ENCODE data around the gene SP140. TPM values are rescaled to one million over a fixed set of nuclear protein-coding genes. Genes with fewer than 3 reads are reported as not detected.
"Not testable (repeated sequence)": the region's sequence is repeated elsewhere in the genome, so short reads cannot be mapped to it uniquely, and the experiment has no call there.

SP140 gene
- total RNA-seq, 2 donors from 2014 or later: not detected

GRCh38 chr2:230286048-230286447 lies 60.5 kb downstream of the SP140 start:
- no peak for TF ChIP-seq CTCF (conservative IDR thresholded peaks at IDR 0.05)
- Mint-ChIP-seq H3K4me1 (no peaks in the 10 kb centered on the region), H3K36me3 (ENCODE audit: low read depth) (no peaks in the 10 kb centered on the region), H3K9me3 (peaks cover 5% of the 10 kb centered on the region), H3K27me3 (ENCODE audit: insufficient read depth) (no peaks in the 10 kb centered on the region), H3K4me3 (no peak overlapping the region), H3K27ac (no peak overlapping the region)
- no peaks in the 10 kb centered on the region for H3K4me1 ChIP-seq (ENCODE audit: control insufficient read depth, insufficient read depth, low read length)
- no peak overlapping the region for H3K4me3 ChIP-seq (ENCODE audit: low read length)
- DNase-seq: no peak
- H3K9me3 ChIP-seq (ENCODE audit: control insufficient read depth, low read length): no peaks in the 10 kb centered on the region
- WGBS, 2 experiments (ENCODE audit: insufficient coverage in 1 of 2, insufficient read length in 1 of 2): 82 to 87% methylated on average over 2 to 3 of the region's 3 CpGs
- no peaks in the 10 kb centered on the region for H3K36me3 ChIP-seq (ENCODE audit: control insufficient read depth, insufficient read depth, low read length)
- no peak overlapping the region for H3K27ac ChIP-seq (ENCODE audit: low read depth, low read length)
- no peaks in the 10 kb centered on the region for H3K27me3 ChIP-seq (ENCODE audit: control insufficient read depth, insufficient read depth, low read length, poor library complexity, severe bottlenecking)
- H3K9ac ChIP-seq (ENCODE audit: extremely low read depth, low read length, poor library complexity, severe bottlenecking): no peak overlapping the region

DNA sequence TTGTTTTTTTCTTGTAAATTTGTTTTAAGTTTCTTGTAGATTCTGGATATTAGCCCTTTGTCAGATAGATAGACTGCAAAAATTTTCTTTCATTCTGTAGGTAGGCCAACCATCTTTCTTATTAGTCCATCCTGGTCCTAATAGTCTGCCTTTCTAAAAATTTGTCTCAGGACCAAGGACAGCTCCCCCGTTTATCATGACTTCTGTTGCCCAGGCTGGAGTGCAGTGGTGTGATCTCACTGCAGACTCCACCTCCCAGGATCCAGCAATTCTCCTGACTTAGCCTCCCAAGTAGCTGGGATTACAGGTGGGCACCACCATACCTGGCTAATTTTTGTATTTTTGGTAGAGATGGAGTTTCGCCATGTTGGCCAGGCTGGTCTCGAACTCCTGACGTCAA lies 63.8 kb downstream of the SP140 start:
- H3K36me3 Mint-ChIP-seq (ENCODE audit: low read depth); H3K27ac ChIP-seq (ENCODE audit: low read depth, low read length); H3K27me3 Mint-ChIP-seq (ENCODE audit: insufficient read depth); H3K36me3 ChIP-seq (ENCODE audit: control insufficient read depth, insufficient read depth, low read length); H3K9me3 ChIP-seq (ENCODE audit: control insufficient read depth, low read length); H3K4me1 Mint-ChIP-seq; H3K9ac ChIP-seq (ENCODE audit: extremely low read depth, low read length, poor library complexity, severe bottlenecking); H3K9me3 Mint-ChIP-seq; H3K27me3 ChIP-seq (ENCODE audit: control insufficient read depth, insufficient read depth, low read length, poor library complexity, severe bottlenecking); H3K27ac Mint-ChIP-seq; H3K4me3 Mint-ChIP-seq; H3K4me1 ChIP-seq (ENCODE audit: control insufficient read depth, insufficient read depth, low read length); H3K4me3 ChIP-seq (ENCODE audit: low read length): not testable (repeated sequence)
- WGBS, 2 experiments (ENCODE audit: insufficient coverage in 1 of 2, insufficient read length in 1 of 2): 82 to 86% methylated on average over 1 to 4 of the region's 4 CpGs
- DNase-seq: peak; percentile 68

DNA sequence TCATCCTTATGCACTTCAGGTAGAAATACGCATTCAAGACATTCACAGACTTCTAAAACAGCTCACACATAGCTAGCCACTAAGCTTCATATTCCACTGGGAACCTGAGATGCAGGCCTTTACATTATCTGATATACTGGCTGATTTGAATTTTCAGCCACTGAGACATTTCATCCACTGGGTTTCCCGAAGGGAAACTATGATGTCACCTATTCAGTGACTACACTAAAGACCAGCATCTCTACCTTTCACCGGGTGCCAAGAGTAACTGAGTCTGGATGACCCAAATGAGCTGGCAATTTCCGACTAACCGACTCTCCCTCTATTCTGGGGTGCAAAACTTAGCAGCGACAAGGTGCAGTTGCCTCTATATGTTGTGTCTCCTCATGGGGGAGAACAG lies 69.7 kb downstream of the SP140 start:
- peaks cover 8% of the 10 kb centered on the region for H3K9me3 Mint-ChIP-seq
- H3K4me1 Mint-ChIP-seq: no peaks in the 10 kb centered on the region
- Histone ChIP-seq H3K36me3 (ENCODE audit: control insufficient read depth, insufficient read depth, low read length) (no peaks in the 10 kb centered on the region), H3K9me3 (ENCODE audit: control insufficient read depth, low read length) (peaks cover 7% of the 10 kb centered on the region), H3K27ac (ENCODE audit: low read depth, low read length) (no peak overlapping the region), H3K4me1 (ENCODE audit: control insufficient read depth, insufficient read depth, low read length) (no peaks in the 10 kb centered on the region), H3K27me3 (ENCODE audit: control insufficient read depth, insufficient read depth, low read length, poor library complexity, severe bottlenecking) (no peaks in the 10 kb centered on the region), H3K4me3 (ENCODE audit: low read length) (no peak overlapping the region), H3K9ac (ENCODE audit: extremely low read depth, low read length, poor library complexity, severe bottlenecking) (no peak overlapping the region)
- no peak overlapping the region for H3K27ac Mint-ChIP-seq
- no peak for TF ChIP-seq CTCF (conservative IDR thresholded peaks at IDR 0.05)
- no peaks in the 10 kb centered on the region for H3K36me3 Mint-ChIP-seq (ENCODE audit: low read depth)
- DNase-seq: no peak
- H3K27me3 Mint-ChIP-seq (ENCODE audit: insufficient read depth): no peaks in the 10 kb centered on the region
- WGBS, 2 experiments (ENCODE audit: insufficient coverage in 1 of 2, insufficient read length in 1 of 2): 92 to 97% methylated on average over 3 to 6 of the region's 6 CpGs
- H3K4me3 Mint-ChIP-seq: no peak overlapping the region

DNA sequence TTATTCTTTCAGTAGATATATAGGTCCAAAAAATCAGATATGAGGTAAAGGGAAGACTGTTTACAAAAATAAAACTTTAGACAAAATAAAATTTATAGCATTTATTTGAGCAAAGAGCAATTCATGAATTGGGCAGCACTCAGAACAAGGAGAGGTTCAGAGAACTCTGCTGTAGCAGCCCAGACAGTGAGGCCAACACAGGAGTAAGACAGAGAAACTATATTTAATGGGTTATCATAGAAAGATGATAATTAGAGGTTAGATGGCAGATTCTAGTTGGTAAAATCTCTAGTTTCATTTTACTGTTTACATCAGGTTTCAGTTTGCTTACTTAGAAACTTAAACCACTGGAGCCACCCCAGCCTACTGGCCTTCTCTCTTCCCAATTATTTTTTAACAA lies 71.4 kb downstream of the SP140 start:
- Mint-ChIP-seq H3K27ac (no peak overlapping the region), H3K4me3 (no peak overlapping the region), H3K4me1 (no peaks in the 10 kb centered on the region), H3K27me3 (ENCODE audit: insufficient read depth) (no peaks in the 10 kb centered on the region), H3K36me3 (ENCODE audit: low read depth) (no peaks in the 10 kb centered on the region), H3K9me3 (peaks cover 11% of the 10 kb centered on the region)
- H3K36me3 ChIP-seq (ENCODE audit: control insufficient read depth, insufficient read depth, low read length): no peaks in the 10 kb centered on the region
- no peak for TF ChIP-seq CTCF (conservative IDR thresholded peaks at IDR 0.05)
- H3K9me3 ChIP-seq (ENCODE audit: control insufficient read depth, low read length): peaks cover 7% of the 10 kb centered on the region
- no peaks in the 10 kb centered on the region for H3K4me1 ChIP-seq (ENCODE audit: control insufficient read depth, insufficient read depth, low read length)
- H3K9ac ChIP-seq (ENCODE audit: extremely low read depth, low read length, poor library complexity, severe bottlenecking): no peak overlapping the region
- H3K4me3 ChIP-seq (ENCODE audit: low read length): no peak overlapping the region
- no peaks in the 10 kb centered on the region for H3K27me3 ChIP-seq (ENCODE audit: control insufficient read depth, insufficient read depth, low read length, poor library complexity, severe bottlenecking)
- no peak overlapping the region for H3K27ac ChIP-seq (ENCODE audit: low read depth, low read length)
- DNase-seq: no peak
